IPS-18c (cell line): ENCODE results near the gene EWSR1.

Experiments used
- H3K4me3 ChIP-seq: 2 replicates; pipeline ENCODE4 v1.7.0; 2013; ENCODE audit warnings: low read depth, mild to moderate bottlenecking, low read length, moderate library complexity; ENCODE audit not compliant: insufficient read depth
- H3K9me3 ChIP-seq: one replicate; pipeline ENCODE4 v1.6.1; 2013; ENCODE audit warnings: mild to moderate bottlenecking, low read length, moderate library complexity; ENCODE audit not compliant: control insufficient read depth, insufficient read depth

The EWSR1 gene

GRCh38 chr22:29323641-29324040 is 55.6 kb downstream of the EWSR1 start:
- Histone ChIP-seq H3K4me3 (no peak overlapping the region), H3K9me3 (no peaks in the 10 kb centered on the region)

- Histone ChIP-seq H3K4me3 (no peak overlapping the region), H3K9me3 (no peaks in the 10 kb centered on the region)
These were observed 57.3 kb downstream of the EWSR1 start for GRCh38 chr22:29325356-29325755.

GRCh38 chr22:29325785-29326315 is 57.8 kb downstream of the EWSR1 start:
- Histone ChIP-seq H3K4me3 (no peak overlapping the region), H3K9me3 (no peaks in the 10 kb centered on the region)

- Histone ChIP-seq H3K4me3 (no peak overlapping the region), H3K9me3 (no peaks in the 10 kb centered on the region)
These were observed 58.4 kb downstream of the EWSR1 start for GRCh38 chr22:29326481-29326880.

GRCh38 chr22:29327089-29327764 is 59.2 kb downstream of the EWSR1 start:
- Histone ChIP-seq H3K4me3 (no peak overlapping the region), H3K9me3 (no peaks in the 10 kb centered on the region)

- Histone ChIP-seq H3K9me3 (no peaks in the 10 kb centered on the region), H3K4me3 (no peak overlapping the region)
These were observed 60.0 kb downstream of the EWSR1 start for GRCh38 chr22:29328055-29328454.

GRCh38 chr22:29328566-29329500 is 60.8 kb downstream of the EWSR1 start:
- no peaks in the 10 kb centered on the region for H3K9me3 ChIP-seq
- H3K4me3 ChIP-seq: no peak overlapping the region

- H3K4me3 ChIP-seq: no peak overlapping the region
These were observed 61.5 kb downstream of the EWSR1 start for GRCh38 chr22:29329581-29329980.

GRCh38 chr22:29330291-29330690 is 62.2 kb downstream of the EWSR1 start:
- Histone ChIP-seq H3K4me3 (no peak overlapping the region), H3K9me3 (no peaks in the 10 kb centered on the region)

More at GRCh38 chr22:29329581-29329980, 61.5 kb downstream of the EWSR1 start:
- no peaks in the 10 kb centered on the region for H3K9me3 ChIP-seq

GRCh38 chr22:29330753-29331152 is 62.7 kb downstream of the EWSR1 start:
- no peak overlapping the region for H3K4me3 ChIP-seq
- H3K9me3 ChIP-seq: no peaks in the 10 kb centered on the region

- Histone ChIP-seq H3K4me3 (no peak overlapping the region), H3K9me3 (no peaks in the 10 kb centered on the region)
These were observed 63.1 kb downstream of the EWSR1 start for GRCh38 chr22:29331213-29331612.

GRCh38 chr22:29331658-29332300 is 63.7 kb downstream of the EWSR1 start:
- Histone ChIP-seq H3K9me3 (no peaks in the 10 kb centered on the region), H3K4me3 (no peak overlapping the region)

- H3K9me3 ChIP-seq: no peaks in the 10 kb centered on the region
- H3K4me3 ChIP-seq: no peak overlapping the region
These were observed 64.9 kb downstream of the EWSR1 start for GRCh38 chr22:29332886-29333496.

- Histone ChIP-seq H3K9me3 (no peaks in the 10 kb centered on the region), H3K4me3 (no peak overlapping the region)
These were observed 66.1 kb downstream of the EWSR1 start for GRCh38 chr22:29334148-29334547.

GRCh38 chr22:29334696-29335344 is 66.8 kb downstream of the EWSR1 start:
- no peak overlapping the region for H3K4me3 ChIP-seq
- H3K9me3 ChIP-seq: no peaks in the 10 kb centered on the region

GRCh38 chr22:29335656-29336055 is 67.6 kb downstream of the EWSR1 start:
- no peak overlapping the region for H3K4me3 ChIP-seq
- H3K9me3 ChIP-seq: no peaks in the 10 kb centered on the region
